Measurements from ENCODE around the gene ZDHHC6. TPM values are rescaled to one million over a fixed set of nuclear protein-coding genes. Genes with fewer than 3 reads are reported as not detected.
A peak's percentile ranks its signal among the peaks of the same experiment; 100 is the strongest.
"Not testable (repeated sequence)": the region's sequence is repeated elsewhere in the genome, so short reads cannot be mapped to it uniquely, and the experiment has no call there.

Gene ZDHHC6
- 17.6 TPM for total RNA-seq
- long read RNA-seq, transcript ZDHHC6-202 (11 exons, 2,170 nt): major isoform, 16 of 27 reads
- long read RNA-seq, partial matches to known transcripts: 3 of 27 reads
- long read RNA-seq, other reads (novel, unspliced or antisense): 7 of 27 reads

GRCh38 chr10:112446855-112447619 lies at the start of gene ZDHHC6, which contains the start of gene VTI1A:
ZDHHC6 (minus strand) TSS chr10:112446914; CDS start chr10:112445436, 1,478 bp downstream.
VTI1A (plus strand) TSS chr10:112447215; CDS start chr10:112447374, 159 bp downstream.
- ATAC-seq (peak; percentile 99), DNase-seq (peak; percentile 90)
- intact Hi-C loops (cut with micrococcal nuclease): loop anchor here (10.0 kb wide), 1 partner anchor 272 kb away; no protein-coding TSS in a partner anchor

GRCh38 chr10:112492736-112493135 lies 46.0 kb upstream of the ZDHHC6 start:
- DNase-seq (no peak), ATAC-seq (no peak)
- intact Hi-C loops (cut with micrococcal nuclease): no loop called here

- intact Hi-C loops (cut with micrococcal nuclease): no loop called here
- ATAC-seq (no peak), DNase-seq (no peak)
Measured at GRCh38 chr10:112491144-112491543, 44.4 kb upstream of the ZDHHC6 start.

GRCh38 chr10:112490545-112490944 lies 43.8 kb upstream of the ZDHHC6 start:
- intact Hi-C loops (cut with micrococcal nuclease): no loop called here
- ATAC-seq: no peak
- peak; percentile 43 for DNase-seq

DNA sequence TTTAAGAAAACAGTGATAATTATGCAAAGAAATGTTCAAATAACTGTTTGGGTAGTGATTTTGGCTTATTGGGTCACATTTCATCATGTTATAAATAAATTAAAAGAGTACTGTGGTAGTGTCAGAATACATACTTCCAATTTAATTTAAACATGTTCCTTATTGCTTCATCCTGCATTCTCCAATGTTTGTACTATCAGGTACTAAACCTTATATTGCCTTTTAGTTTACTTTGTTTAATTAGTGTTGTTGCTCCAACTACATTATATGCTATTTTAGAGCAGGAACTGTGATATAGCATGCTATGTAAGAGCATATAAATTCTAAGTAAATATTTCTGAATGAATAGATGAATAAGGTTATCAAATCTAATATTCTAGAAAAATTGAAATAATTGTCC lies 41.2 kb upstream of the ZDHHC6 start:
- DNase-seq (no peak), ATAC-seq (no peak)
- intact Hi-C loops (cut with micrococcal nuclease): no loop called here

GRCh38 chr10:112484399-112484798 lies 37.7 kb upstream of the ZDHHC6 start:
- intact Hi-C loops (cut with micrococcal nuclease): no loop called here
- DNase-seq: no peak
- no peak for ATAC-seq

GRCh38 chr10:112481602-112482001 lies 34.9 kb upstream of the ZDHHC6 start:
- DNase-seq (no peak), ATAC-seq (no peak)
- intact Hi-C loops (cut with micrococcal nuclease): no loop called here

- intact Hi-C loops (cut with micrococcal nuclease): no loop called here
- ATAC-seq (no peak), DNase-seq (no peak)
Measured at GRCh38 chr10:112475575-112476218, 29.0 kb upstream of the ZDHHC6 start.

- DNase-seq (no peak), ATAC-seq (peak; percentile 59)
- intact Hi-C loops (cut with micrococcal nuclease): no loop called here
Measured at GRCh38 chr10:112471878-112472487, 25.3 kb upstream of the ZDHHC6 start.

- DNase-seq: no peak
- intact Hi-C loops (cut with micrococcal nuclease): no loop called here
- ATAC-seq: no peak
Measured at GRCh38 chr10:112467541-112468075, 20.9 kb upstream of the ZDHHC6 start.

GRCh38 chr10:112466802-112467201 lies 20.1 kb upstream of the ZDHHC6 start:
- intact Hi-C loops (cut with micrococcal nuclease): no loop called here
- DNase-seq: no peak
- ATAC-seq: no peak

DNA sequence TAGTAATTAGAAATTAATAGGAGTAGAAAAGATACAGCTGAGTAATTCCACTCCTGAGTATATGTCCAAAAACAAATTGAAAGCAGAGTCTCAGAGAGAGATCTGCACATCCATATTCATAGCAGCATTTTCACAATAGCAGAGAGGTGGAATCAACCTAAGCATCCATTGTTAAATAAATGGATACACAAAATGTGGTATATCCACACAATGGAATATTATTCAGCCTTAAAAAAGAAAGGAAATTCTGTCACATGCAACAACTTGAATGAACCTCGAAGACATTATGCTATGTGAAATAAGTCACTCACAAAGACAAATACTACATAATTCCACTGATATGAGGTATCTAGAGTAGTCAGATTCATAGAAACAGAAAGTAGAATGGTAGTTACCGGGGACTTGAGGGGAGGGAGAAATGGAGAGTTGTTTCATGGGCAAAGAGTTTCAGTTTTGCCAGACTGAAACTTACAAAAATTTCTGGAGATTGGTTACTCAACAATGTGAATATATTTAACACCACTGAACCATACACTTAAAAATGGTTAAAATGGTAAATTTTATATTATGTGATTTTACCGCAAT lies 18.7 kb upstream of the ZDHHC6 start:
- DNase-seq: no peak
- intact Hi-C loops (cut with micrococcal nuclease): no loop called here
- ATAC-seq: no peak

GRCh38 chr10:112464074-112464473 lies 17.4 kb upstream of the ZDHHC6 start:
- ATAC-seq; DNase-seq; intact Hi-C loops (cut with micrococcal nuclease): not testable (repeated sequence)

- intact Hi-C loops (cut with micrococcal nuclease): no loop called here
- ATAC-seq (no peak), DNase-seq (no peak)
Measured at GRCh38 chr10:112461029-112461887, 14.5 kb upstream of the ZDHHC6 start.

DNA sequence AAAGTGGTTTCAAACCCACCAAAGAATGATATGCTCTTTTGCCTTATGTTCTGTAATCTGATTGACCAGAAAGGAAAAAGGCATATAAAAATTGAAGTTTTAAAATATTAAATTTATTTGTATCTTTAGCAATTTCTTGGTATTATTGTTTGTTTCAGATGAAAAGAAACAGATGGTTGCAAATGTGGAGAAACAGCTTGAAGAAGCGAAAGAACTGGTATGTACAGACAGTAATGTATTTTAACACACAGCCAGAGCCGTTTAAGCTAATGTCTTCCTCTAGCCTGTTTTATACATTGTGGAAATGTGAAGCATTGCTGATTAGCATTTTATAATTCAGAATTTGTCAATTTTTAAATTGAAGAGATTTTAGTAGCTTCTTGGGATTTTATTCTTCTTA lies 13.7 kb upstream of the ZDHHC6 start:
- DNase-seq (no peak), ATAC-seq (no peak)
- intact Hi-C loops (cut with micrococcal nuclease): no loop called here

- DNase-seq: no peak
- intact Hi-C loops (cut with micrococcal nuclease): no loop called here
- ATAC-seq: no peak
Measured at GRCh38 chr10:112456533-112456932, 9.8 kb upstream of the ZDHHC6 start.

- no peak for DNase-seq
- ATAC-seq: no peak
- intact Hi-C loops (cut with micrococcal nuclease): no loop called here
Measured at GRCh38 chr10:112454910-112455779, 8.4 kb upstream of the ZDHHC6 start.

All from left ventricle myocardium superior (tissue), 1 donor.